HuH-7 (cell line): Measurements from ENCODE around the gene MIAT.

Experiments
- DNase-seq: peaks from one replicate; pipeline ENCODE4 v3.0.0; 2011; ENCODE audit warnings: low spot score

MIAT gene

DNA sequence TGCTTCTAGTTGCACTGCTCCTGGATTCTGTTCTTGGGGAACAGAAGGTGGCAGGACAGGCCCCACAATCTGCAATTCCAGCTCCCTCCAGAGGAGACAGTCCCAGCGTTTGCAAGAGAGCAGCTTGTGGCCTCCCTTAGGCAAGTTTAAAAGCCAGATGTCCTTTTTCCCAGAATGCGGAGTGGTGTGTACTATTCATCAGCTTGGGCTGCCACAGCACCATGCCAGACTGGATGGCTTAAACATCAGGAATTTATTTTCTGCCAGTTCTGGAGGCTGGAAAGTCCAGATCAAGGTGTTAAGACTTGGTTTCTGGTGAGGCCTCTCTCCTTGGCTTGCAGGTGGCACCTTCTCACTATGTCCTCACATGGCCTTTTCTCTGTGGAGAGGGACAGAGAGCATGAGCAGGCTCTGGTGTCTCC lies 11.7 kb downstream of the MIAT start:
- peak; percentile 29 for DNase-seq

DNA sequence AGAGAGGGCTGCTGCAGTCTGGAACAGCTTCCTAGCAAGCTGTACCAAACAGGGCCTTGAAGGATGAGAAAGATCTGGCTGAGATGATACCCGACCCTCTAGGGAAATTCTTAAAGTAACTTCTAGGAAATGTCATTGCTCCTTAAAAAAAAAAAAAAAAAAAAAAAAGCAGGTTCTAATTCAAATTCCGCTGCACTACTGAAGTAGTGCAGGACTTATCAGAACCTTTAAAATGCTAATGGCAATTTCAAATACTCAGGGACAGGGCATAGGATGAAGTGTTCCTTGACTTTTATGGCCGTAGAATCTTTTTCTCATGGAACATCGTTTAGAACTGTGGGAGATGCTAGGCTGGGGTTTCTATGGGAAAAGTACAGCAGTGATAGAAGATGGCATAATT lies 13.1 kb downstream of the MIAT start:
- no peak for DNase-seq

DNA sequence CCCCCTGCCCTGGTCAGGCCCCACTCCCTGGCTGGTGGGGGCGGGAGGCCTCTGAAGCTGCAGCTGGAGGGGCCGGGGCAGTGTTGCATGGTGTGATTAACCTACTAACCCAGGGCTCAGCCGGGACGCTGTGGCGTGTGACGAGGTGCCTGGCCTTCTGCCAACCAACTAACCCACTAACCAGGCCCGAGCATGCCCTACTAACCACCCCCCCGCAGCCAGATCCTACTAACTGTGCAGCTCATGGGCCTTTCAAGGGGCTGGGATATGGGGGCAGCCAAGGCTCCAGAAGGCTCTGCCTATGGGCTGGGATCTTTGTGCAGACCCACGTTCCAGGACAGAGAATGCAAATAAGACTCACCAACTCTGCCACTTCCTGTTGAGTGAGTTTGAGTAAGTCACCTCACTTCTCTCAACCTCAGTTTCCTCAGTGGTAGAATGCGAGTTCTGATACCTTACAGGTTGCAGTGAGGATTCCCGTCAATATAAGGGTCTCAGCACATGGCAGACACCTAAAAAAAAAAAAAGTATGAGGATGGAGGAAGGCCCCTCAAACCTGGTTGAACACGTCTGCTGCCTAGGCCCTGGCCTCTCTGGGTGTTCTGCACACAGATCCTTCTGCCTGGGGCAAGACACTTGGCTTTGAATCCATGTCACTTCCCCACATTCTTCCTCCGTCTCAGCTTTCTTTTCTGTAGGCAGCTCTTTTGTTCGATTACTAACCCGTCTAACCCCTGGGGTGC lies 14.1 kb downstream of the MIAT start:
- DNase-seq, result no peak

DNA sequence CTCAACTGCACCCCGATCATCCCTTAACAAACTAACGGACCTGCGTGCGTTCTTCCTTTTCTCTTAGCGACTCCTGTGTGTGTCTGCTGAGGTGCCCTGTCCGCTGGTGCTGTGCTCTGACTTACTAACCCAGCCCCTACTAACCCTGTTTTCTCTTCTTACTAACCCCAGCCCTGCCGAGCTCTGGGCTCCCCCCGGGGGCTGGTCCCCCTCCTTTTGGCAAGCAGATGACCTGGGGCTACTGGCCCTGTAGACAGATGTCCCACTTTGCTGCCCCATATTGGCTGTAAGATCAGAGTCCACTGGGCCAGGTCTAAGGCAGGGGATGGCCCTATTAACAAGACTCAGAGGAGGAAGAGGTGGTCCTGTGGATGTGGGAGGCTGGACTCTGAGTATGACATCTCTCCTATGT lies 14.7 kb downstream of the MIAT start:
- no peak for DNase-seq

DNA sequence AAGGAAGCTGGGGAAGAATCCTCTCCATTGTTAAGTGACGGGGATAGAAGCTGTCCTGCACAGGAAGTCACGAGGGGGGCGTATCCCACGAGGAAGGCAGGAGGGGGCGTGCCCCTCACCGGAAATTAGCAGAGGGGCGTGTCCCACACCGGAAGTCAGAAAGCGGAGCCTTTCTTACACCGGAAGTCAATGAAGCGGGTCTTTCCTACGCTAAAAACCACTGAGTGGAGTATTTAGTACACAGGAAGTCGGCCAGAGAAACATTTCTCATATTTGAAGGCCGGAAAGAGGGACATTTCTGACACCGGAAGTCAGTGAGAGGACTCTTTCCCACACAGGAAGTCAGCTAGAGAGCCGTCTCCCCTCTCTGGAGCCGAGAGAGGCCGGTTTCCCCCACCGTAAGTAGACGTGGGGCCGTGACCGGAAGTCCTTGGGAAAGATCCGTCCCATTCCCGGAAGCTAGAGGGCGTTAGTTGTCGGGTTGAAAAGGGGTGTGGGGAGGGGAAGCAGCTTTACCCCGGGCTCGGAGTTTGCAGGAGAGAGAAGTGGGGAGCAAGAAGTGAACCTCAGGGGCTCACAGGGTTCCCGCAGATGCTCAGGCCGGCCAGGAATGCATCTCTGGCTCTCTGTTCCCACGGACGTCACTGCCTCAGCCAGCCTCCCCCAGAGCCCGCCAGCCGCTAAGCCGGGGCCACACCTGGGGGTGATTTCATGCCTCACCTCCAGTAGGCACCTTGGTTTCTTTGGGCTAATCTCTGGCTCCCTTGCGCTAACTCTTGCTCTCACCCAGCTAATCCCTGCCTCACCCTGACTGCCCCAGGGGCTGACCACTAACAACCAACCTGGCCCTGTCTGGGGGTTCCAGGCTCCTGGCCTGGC lies 15.4 kb downstream of the MIAT start:
- DNase-seq, result peak; percentile 56

DNA sequence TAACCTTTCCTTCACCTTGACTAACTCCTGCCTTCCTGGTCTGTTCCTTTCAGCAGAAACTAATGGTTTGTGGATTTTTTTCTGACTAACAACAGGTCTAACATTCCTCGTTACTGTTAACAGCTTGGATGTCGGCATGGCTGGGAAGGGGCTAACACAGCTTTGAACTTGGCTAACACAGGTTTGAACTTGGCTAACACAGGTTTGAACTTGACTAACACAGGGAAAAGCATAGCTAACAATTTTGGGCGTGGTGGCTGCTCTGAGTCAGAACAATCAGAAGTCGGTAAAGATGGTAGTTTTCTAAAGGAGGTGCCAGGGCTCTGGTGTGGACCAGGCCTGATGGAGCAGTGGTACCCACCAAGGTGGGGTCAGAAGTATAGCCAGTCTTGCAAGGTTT lies 16.1 kb downstream of the MIAT start:
- no peak for DNase-seq

DNA sequence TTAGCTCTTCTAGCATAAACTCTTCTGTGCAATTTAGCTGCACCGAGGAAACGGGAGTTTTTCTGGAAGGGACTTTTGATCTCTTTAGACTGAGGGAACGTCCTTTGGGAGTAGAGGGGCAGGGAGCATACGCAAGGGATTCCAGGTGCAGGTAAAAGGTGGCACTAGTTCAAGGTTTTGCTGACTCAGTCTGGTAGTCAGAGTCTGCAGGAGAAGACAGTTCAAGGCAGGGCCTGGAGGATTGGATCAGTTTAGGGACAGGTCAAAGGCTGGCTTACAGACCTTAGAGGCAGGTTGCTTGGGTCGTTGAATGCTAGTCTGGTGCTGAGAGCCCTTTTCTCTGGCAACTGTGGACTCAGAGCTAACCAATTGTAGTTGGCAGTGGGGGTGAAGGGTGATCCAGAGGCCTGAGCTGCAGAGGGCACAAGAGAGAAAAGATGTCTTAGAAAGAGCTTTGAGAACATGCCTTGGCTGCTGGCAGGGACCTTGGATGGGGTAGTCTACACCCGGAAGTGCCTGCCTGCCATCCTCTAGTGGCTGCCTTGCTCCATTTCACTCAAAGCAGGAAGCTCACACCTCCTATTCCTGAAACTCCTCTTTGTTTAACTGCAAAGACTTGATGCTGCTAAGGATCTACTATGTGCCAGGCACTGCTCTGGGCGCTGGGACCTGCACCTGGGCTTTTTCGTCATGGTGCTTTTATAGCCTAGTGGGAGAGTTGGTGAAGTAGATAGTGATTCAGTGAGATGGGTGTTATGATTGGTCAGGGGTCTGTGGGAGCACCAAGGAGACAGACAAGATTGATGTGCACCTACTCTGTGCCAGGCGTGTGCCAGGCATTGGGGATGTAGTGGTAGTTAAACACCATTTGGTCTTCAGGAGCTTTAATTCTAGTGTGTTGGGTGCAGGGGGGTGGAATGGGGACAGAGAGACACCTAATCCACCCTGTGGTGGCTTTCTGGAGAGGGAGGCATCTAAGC lies 17.1 kb downstream of the MIAT start:
- no peak for DNase-seq

DNA sequence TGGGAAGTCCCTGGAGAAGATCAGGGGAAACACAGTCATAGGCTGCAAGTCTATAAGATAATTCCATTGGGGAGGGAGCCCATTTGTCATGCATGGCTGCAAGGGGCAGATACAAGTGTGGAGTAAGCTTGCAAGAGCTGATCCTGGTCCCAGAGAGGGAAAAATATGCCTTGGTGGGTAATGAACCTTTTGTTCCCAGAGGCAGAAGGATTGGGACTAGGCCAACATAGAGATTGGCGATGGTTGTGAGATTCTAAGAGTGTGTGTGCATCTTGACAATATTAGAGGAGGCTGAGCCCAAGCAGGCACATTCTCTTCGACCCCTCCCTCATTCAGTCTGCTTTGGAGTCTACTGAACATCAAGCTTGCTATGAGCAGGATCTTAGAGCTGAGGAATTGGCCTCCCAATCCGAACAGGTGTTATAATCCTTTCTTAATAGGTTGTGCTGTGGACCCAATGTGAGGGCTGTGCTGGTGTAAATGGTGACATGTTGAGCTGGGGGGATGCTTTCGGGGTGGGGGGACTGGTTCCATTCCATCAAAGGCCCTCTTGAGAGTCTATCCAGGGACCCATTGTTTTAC lies 18.4 kb downstream of the MIAT start:
- no peak for DNase-seq

DNA sequence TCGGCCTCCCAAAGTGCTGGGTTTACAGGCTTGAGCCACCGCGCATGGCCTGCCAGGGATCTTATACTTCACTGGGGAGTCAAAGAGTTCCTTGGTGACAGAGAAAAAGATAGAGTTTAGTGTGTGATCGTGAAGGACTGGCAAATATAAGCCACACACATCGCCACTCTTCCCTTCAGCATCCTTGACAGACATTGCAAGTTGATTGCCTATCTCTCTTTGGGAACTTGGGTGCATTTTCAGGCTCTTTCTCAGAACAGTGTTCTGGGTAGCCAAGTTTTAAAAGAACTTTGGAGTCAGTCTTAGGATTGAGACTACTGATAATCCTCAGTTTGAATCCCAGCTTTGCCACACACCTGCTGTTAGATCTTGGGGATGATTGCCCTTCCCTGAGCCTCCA lies 19.8 kb downstream of the MIAT start:
- no peak for DNase-seq

DNA sequence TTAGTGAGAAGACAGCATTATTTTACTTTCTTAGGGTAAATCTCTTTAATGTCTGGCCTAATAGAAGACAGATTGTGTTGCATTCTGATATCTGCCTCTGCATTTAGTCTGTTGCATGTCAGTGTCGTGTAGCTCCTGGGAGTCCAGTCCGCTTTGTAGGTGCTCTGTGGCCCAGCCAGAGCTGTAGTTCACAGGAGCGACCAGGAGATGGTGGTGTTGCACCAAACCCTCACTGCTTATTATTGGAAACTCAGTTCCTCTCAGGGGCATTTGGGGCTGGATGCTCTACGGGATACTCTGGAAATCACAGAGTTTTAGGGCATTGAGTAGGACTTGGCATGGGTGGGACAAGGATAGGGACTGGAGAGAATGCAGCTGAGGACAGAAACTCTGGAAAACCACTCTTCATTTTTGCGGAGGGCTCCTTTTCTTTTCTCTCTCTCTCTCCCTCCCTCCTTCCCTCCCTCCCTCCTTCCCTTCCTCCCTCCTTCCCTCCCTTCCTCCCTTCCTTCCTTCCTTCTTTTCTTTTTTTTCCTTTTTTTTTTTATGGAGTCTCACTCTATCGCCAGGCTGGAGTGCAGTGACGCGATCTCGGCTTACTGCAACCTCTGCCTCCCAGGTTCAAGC lies 21.7 kb downstream of the MIAT start:
- peak; percentile 79 for DNase-seq

DNA sequence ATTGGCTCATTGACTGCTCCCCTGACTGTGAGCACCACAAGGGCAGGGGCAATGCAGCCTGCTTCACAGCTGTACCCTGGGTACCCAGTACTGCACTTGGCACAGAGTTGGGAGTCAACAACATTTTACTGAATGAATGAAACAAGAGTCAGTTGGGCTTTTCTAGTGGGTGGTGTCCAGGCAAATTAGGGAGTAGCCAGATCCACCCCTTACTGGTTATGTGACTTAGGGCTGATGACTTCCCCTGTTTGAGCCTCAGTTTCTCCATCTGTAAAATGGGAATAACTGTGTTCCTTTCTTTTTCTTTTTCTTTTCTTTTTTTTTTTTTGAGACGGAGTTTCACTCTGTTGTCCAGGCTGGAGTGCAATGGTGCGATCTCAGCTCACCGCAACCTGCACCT lies 23.1 kb downstream of the MIAT start:
- no peak for DNase-seq

DNA sequence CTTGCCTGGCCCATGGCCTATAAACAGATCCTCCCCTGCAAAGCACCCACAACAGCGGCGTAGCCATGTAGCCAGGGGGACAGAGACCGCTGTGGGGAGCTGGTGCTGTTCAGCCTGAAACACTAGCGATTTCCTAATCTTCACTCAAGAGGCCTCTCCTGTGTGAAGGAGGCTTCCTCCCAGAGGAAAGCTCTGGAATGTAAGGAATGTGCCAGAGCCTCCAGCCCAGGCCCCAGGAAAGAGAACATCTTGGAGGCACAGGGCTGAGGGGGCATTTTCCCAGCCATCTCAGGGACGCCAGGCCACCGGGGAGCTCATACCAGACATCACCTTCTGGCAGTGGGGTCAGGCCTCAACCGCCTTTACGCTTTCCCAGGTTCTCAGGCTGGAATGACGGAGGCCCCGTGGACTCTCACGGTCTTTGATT lies 24.0 kb downstream of the MIAT start:
- no peak for DNase-seq

DNA sequence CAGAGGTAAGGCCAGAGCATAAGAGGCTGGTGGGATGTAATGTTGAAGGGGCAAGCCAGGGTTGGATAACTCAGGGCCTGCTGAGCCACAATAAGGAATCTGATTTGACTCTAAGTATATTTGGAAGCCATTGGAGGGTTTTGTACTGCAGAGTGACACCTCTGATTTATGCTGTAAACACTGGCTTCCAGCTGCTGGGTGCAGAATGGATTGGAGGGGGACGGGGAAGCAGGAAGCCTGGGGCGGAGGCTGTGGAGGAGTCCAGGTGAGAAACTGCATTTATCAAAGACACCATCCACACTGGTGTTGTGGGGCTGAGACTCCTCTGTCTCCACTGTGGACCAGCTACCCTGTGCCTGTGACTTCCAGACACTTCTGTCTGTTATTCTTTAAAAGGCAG lies 26.8 kb downstream of the MIAT start:
- DNase-seq, result no peak

DNA sequence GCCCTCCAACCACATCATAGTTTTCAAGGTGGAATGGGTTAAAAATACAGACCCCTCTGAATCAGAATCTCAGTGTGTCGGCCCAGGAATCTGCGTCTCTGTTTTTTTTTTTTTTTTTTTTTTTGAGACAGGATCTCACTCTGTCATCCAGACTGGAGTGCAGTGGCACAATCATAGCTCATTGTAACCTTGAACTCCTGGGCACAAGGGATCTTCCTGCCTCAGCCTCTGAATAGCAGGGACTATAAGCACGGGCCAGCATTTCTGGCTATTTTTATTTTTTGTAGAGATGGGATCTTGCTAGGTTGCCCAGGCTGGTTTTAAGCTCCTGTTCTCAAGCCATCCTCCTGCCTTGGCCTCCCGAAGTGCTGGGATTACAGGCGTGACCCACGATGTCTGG lies 28.2 kb downstream of the MIAT start:
- DNase-seq, result no peak

DNA sequence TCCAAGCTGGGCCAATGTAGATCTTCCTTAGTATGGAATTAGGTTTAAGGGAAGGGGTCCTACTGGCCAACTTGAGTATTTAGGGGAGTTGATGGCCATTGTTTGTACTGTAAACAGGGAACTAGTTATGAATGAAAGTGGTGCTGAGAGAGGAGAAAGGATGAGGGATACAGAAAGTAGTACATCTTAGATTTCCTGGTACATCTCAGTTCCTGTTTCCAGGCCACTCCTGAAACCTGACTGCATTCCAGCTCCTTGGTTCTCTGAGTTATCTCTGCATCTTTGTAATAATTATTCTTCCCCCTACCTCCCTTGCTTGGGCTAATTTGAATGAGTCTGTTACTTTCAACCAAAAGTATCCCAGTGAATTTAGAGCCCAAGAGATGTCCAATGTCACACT lies 30.1 kb downstream of the MIAT start:
- no peak for DNase-seq

DNA sequence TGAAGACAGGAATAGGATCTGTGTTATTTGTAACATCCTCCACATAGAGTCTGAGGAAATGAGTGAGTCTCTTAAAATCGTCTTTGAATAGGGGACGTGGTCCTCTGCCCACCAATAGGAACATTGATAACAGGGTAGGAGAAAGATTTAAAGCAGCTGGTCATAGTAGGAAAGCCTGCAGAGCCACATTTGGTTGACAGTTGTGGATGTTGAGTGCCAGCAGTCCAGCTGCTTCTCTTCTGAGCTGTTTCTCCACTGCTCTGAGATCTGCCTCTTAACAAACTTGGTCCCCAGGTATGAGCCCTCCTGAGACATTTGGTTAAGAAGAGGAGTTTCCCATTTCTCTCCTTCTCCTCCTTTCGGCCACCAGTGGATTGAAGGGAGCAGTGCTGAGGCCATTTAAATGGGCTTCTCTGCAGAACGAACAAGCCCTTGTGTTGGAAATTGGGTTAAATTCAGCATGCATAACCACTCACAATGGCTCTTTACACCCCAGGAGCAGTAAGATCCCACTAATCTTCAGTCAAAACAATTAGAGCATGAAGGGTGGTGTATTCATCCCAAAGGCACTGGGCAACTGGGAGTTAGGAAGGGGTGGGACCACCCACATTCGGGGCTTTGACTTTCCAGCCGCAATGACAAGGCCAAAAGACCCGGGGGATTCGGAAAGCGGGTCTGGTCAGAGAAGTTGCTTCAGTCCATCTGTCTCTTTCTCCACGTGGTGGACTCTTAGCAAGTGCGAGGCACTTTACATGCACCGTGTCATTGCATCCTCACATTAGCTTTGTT lies 32.3 kb downstream of the MIAT start:
- DNase-seq, result no peak

DNA sequence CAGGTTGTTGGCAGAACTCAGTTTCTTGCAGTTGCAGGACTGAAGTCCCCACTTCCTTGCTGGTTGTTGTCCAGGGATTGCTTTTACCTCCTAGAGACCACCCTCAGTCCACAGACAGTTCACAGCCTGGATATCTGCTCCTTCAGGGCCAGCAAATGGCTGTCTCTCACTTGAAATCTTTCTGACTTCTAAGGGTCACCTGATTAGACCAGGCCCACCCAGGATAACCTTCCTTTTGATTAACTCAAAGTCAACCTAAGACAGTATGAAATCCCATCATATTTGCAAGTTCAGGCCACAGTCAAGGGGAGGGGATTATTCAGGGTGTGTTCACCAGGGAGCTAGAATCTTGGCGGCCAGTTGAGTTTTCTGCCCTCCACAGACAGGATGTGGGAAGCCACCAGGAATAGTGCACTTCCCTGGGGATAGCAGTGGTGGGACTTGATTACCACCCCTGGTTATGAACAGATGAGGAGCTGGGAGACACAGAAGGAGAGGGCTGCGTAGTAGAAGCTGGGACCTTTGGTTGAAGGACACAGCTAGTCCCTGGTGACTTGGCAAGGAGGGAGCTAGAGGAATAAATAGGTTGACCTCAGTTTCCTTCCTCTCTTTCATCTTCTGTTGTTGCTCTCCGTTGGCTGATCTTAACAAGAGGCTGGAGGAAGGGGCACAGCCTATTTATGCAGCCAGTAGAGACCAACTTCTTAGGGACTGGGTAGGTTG lies 33.4 kb downstream of the MIAT start:
- no peak for DNase-seq

DNA sequence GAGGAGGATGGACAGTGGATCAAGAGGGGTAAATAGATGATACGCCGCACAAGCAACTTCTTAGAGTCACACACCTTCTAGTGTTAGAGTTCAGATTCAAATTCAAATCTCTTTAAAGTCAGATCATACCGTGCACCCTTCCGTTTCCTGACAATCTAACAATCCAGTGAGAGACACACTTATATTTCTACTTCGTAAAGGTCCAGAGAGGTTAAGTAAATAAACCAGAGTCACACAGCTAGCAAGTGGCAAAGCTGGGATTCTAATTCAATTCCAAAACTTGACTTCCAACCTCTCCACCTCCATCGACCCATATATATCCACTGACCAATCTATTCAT lies 34.0 kb downstream of the MIAT start:
- DNase-seq, result no peak

DNA sequence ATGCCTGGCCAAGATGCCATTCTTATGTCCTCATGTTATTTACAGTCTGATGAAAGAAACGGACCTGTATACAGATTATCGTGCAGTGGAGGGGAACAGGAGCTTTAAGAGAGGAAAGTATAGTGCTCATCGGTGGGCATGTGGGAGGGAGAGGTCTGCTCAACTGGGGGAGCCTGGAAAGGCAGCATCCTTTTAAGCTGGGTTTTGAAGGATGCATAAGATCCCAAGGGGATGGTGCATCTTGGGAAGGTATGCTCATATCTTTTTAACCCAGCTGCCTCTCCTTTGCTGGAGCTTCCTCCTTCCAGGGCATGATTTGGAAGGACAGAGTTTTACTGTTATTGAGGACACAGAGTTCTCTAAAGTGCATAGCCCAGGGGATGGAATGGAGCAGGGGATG lies 34.8 kb downstream of the MIAT start:
- no peak for DNase-seq

DNA sequence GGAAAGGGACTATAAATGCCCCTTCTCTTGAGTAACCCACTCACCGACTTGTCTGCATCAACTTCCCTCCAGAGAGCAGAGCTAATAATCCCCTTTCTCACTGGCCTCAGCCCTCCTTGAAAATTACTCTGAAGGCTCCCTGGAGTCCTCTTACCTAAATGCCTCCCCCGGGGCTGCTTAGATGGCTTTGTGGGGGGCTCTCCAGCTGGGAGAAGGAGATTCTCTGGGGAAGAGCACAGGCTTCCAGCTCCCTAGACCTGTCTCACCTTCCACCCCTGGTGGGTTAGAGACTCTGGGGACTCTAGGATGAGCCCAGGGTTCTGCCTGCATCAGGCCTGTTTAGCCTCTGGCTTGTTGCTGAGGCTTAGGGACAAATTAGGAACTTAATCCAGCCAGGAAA lies 39.8 kb downstream of the MIAT start:
- DNase-seq, result no peak
